Testis (tissue), 2 donors: ENCODE data around the gene MAN2B2.

ENCODE experiments used
- POLR2A ChIP-seq: fragments of 450-650 bp; IDR thresholded peaks from one replicate; pipeline ENCODE4 v1.6.1; 2017; ENCODE audit warnings: antibody characterized with exemption, mild to moderate bottlenecking, moderate library complexity
- TF ChIP-seq, protein P1 (sequence below), 3 experiments: fragments of 450-650 bp in 2 of 3; fragments of 200-600 bp in 1 of 3; sonication (generic) in 1 of 3; IDR thresholded peaks; one replicate each; pipeline ENCODE4 v1.5.1; 2016 to 2019; ENCODE audit warnings: antibody characterized with exemption in 3 of 3, mild to moderate bottlenecking in 2 of 3, moderate library complexity in 1 of 3

- TF ChIP-seq, protein P1, sequence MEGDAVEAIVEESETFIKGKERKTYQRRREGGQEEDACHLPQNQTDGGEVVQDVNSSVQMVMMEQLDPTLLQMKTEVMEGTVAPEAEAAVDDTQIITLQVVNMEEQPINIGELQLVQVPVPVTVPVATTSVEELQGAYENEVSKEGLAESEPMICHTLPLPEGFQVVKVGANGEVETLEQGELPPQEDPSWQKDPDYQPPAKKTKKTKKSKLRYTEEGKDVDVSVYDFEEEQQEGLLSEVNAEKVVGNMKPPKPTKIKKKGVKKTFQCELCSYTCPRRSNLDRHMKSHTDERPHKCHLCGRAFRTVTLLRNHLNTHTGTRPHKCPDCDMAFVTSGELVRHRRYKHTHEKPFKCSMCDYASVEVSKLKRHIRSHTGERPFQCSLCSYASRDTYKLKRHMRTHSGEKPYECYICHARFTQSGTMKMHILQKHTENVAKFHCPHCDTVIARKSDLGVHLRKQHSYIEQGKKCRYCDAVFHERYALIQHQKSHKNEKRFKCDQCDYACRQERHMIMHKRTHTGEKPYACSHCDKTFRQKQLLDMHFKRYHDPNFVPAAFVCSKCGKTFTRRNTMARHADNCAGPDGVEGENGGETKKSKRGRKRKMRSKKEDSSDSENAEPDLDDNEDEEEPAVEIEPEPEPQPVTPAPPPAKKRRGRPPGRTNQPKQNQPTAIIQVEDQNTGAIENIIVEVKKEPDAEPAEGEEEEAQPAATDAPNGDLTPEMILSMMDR (IDR thresholded peaks at IDR 0.05) = no peak
- TF ChIP-seq POLR2A = no peak
Observed at GRCh38 chr4:6617246-6617645, 42.3 kb downstream of the MAN2B2 start.
